Keratinocyte (primary cell): ENCODE data around the gene DPP10. TPM values are rescaled to one million over a fixed set of nuclear protein-coding genes. Genes with fewer than 3 reads are reported as not detected.

ENCODE experiments used
- DNase-seq: peaks from one replicate; pipeline ENCODE4 v3.0.0-alpha.2; 2011; ENCODE audit warnings: low read depth, missing footprints, low spot score
- FAIRE-seq: peaks from 2 replicates; lab custom pipeline; 2011; peaks lifted over from hg19 to GRCh38; lab: Jason Lieb, UNC
- H2AFZ ChIP-seq: 2 replicates; pipeline ENCODE4 v1.6.0; 2012; ENCODE audit warnings: low read length, control low read depth, inconsistent platforms; ENCODE audit not compliant: control insufficient read depth
- H3K27ac ChIP-seq: 2 replicates; pipeline ENCODE4 v1.5.1; 2011; ENCODE audit warnings: low read length; ENCODE audit not compliant: control insufficient read depth, insufficient read depth
- H3K27me3 ChIP-seq: 3 replicates; pipeline ENCODE4 v1.6.0; 2011; ENCODE audit warnings: low read length; ENCODE audit not compliant: control insufficient read depth, insufficient read depth; ENCODE audit errors: extremely low read depth
- H3K36me3 ChIP-seq, 2 experiments: 2 replicates in 1 of 2; 3 replicates in 1 of 2; pipeline ENCODE4 v1.5.1; 2011; ENCODE audit warnings: low read length in 2 of 2, mild to moderate bottlenecking in 1 of 2; ENCODE audit not compliant: control insufficient read depth in 2 of 2, insufficient read depth in 2 of 2; ENCODE audit errors: extremely low read depth in 1 of 2
- H3K4me1 ChIP-seq: 3 replicates; pipeline ENCODE4 v1.5.1; 2011; ENCODE audit warnings: low read length; ENCODE audit not compliant: control insufficient read depth, insufficient read depth; ENCODE audit errors: extremely low read depth
- H3K4me2 ChIP-seq: 3 replicates; pipeline ENCODE4 v1.6.0; 2011; ENCODE audit warnings: low read depth, low read length; ENCODE audit not compliant: control insufficient read depth, insufficient read depth; ENCODE audit errors: extremely low read depth
- H3K4me3 ChIP-seq, 3 experiments: fragments of 200-600 bp in 1 of 3; sonication (generic) in 1 of 3; 2 replicates in 2 of 3; 3 replicates in 1 of 3; pipeline ENCODE4 v1.5.1; 2011 to 2016; ENCODE audit warnings: low read length in 3 of 3, mild to moderate bottlenecking in 3 of 3, control low read depth in 2 of 3, inconsistent platforms in 1 of 3, low read depth in 1 of 3, mixed read lengths in 1 of 3, mixed run types in 1 of 3, moderate library complexity in 1 of 3; ENCODE audit not compliant: control insufficient read depth in 2 of 3, insufficient read depth in 2 of 3; ENCODE audit errors: extremely low read depth in 1 of 3
- H3K79me2 ChIP-seq: 2 replicates; pipeline ENCODE4 v1.6.0; 2012; ENCODE audit warnings: low read length; ENCODE audit not compliant: control insufficient read depth, insufficient read depth
- H3K9ac ChIP-seq: 3 replicates; pipeline ENCODE4 v1.6.0; 2011; ENCODE audit warnings: low read length; ENCODE audit not compliant: control insufficient read depth, insufficient read depth; ENCODE audit errors: extremely low read depth
- H3K9me1 ChIP-seq: 3 replicates; pipeline ENCODE4 v1.6.0; 2011; ENCODE audit warnings: low read length; ENCODE audit not compliant: control insufficient read depth, insufficient read depth; ENCODE audit errors: extremely low read depth
- H3K9me3 ChIP-seq: 2 replicates; pipeline ENCODE4 v1.5.1; 2012; ENCODE audit warnings: low read depth, low read length; ENCODE audit not compliant: control insufficient read depth
- H4K20me1 ChIP-seq: 3 replicates; pipeline ENCODE4 v1.6.0; 2011; ENCODE audit warnings: low read length; ENCODE audit not compliant: control insufficient read depth, insufficient read depth; ENCODE audit errors: extremely low read depth
- CTCF ChIP-seq, 3 experiments: IDR thresholded peaks in 1 of 3; conservative IDR thresholded peaks in 1 of 3; optimal IDR thresholded peaks in 1 of 3; 2 replicates in 2 of 3; 3 replicates in 1 of 3; pipeline versions ENCODE3 to v1.5.1; 2011; ENCODE audit warnings: low read length in 3 of 3, mild to moderate bottlenecking in 3 of 3, moderate library complexity in 2 of 3, control low read depth in 1 of 3, inconsistent platforms in 1 of 3; ENCODE audit not compliant: insufficient read depth in 2 of 3; ENCODE audit errors: extremely low read depth in 1 of 3
- EZH2 ChIP-seq: IDR thresholded peaks from one replicate; pipeline ENCODE4 v1.6.1; 2012; ENCODE audit warnings: inconsistent platforms, mild to moderate bottlenecking, low read length, moderate library complexity
- dilution Hi-C: fragments of 300-500 bp; cut with MboI; formaldehyde crosslinking; loops from one replicate; pipeline ENCODE4 v1.7.0; 2020; ENCODE audit warnings: low sequenced_read_pairs; ENCODE audit not compliant: extremely low pct_ligation_motif_present
- polyA plus RNA-seq, 5 experiments: library from polyadenylated mRNA; depleted of rRNA in 3 of 5; stranded (reverse) in 3 of 5; stranded (forward) in 1 of 5; unstranded in 1 of 5; fragments of >200 nt; gene quantifications; 1 replicate in 1 of 5; 2 replicates in 3 of 5; 3 replicates in 1 of 5; pipeline versions ENCODE4 v1.2.1 to v1.2.3, GENCODE V29; 2011 to 2012; ENCODE audit warnings: missing spikeins in 2 of 5, low read depth in 1 of 5, low replicate concordance in 1 of 5

DPP10 gene
- polyA plus RNA-seq, 1 donor (not counting 4 experiments of a cell fraction or from before 2014, with no cell fraction given) = not detected

- TF ChIP-seq CTCF (optimal IDR thresholded peaks at IDR 0.05 in 1 of 3, IDR thresholded peaks at IDR 0.05 in 1 of 3, conservative IDR thresholded peaks at IDR 0.05 in 1 of 3; ENCODE audit: extremely low read depth in 1 of 3, insufficient read depth in 2 of 3, low read length in 3 of 3) (no peak), EZH2 (no peak)
- H2AFZ ChIP-seq = no peak overlapping the region
- H3K79me2 ChIP-seq = no peaks in the 10 kb centered on the region
- dilution Hi-C loops = no loop called here
- no peaks in the 10 kb centered on the region for H3K9me1 ChIP-seq
- FAIRE-seq (no peak), DNase-seq (no peak)
- no peaks in the 10 kb centered on the region for H3K36me3 ChIP-seq
- H3K27ac ChIP-seq = no peak overlapping the region
- H4K20me1 ChIP-seq = no peaks in the 10 kb centered on the region
- H3K27me3 ChIP-seq = no peaks in the 10 kb centered on the region
- H3K9me3 ChIP-seq = peaks cover 1% of the 10 kb centered on the region
- no peak overlapping the region for H3K9ac ChIP-seq
- no peaks in the 10 kb centered on the region for H3K4me1 ChIP-seq
- no peak overlapping the region for H3K4me3 ChIP-seq
- H3K4me2 ChIP-seq = no peak overlapping the region
These were observed 1314.8 kb downstream of the DPP10 start for GRCh38 chr2:115757286-115757685.

- dilution Hi-C loops = no loop called here
- Histone ChIP-seq H3K9ac (no peak overlapping the region), H3K9me3 (no peaks in the 10 kb centered on the region), H3K4me2 (no peak overlapping the region), H4K20me1 (no peaks in the 10 kb centered on the region), H2AFZ (no peak overlapping the region), H3K9me1 (no peaks in the 10 kb centered on the region), H3K36me3 (no peaks in the 10 kb centered on the region), H3K4me1 (no peaks in the 10 kb centered on the region), H3K27me3 (no peaks in the 10 kb centered on the region), H3K79me2 (no peaks in the 10 kb centered on the region), H3K4me3 (no peak overlapping the region), H3K27ac (no peak overlapping the region)
- no peak for TF ChIP-seq CTCF (optimal IDR thresholded peaks at IDR 0.05 in 1 of 3, IDR thresholded peaks at IDR 0.05 in 1 of 3, conservative IDR thresholded peaks at IDR 0.05 in 1 of 3; ENCODE audit: extremely low read depth in 1 of 3, insufficient read depth in 2 of 3, low read length in 3 of 3)
- TF ChIP-seq EZH2 = no peak
- DNase-seq (no peak), FAIRE-seq (no peak)
These were observed 1321.2 kb downstream of the DPP10 start for GRCh38 chr2:115763601-115764000.
